Skeletal muscle cell (primary cell): ENCODE results near the gene LRRC56.

Experiments
- DNase-seq: peaks from one replicate; pipeline ENCODE4 v3.0.0-alpha.2; 2010; ENCODE audit warnings: low read depth
- H3K4me3 ChIP-seq: 2 replicates; pipeline ENCODE4 v1.5.1; 2011; ENCODE audit warnings: low read depth, mild to moderate bottlenecking, control low read depth, low read length, moderate library complexity

Gene LRRC56

DNA sequence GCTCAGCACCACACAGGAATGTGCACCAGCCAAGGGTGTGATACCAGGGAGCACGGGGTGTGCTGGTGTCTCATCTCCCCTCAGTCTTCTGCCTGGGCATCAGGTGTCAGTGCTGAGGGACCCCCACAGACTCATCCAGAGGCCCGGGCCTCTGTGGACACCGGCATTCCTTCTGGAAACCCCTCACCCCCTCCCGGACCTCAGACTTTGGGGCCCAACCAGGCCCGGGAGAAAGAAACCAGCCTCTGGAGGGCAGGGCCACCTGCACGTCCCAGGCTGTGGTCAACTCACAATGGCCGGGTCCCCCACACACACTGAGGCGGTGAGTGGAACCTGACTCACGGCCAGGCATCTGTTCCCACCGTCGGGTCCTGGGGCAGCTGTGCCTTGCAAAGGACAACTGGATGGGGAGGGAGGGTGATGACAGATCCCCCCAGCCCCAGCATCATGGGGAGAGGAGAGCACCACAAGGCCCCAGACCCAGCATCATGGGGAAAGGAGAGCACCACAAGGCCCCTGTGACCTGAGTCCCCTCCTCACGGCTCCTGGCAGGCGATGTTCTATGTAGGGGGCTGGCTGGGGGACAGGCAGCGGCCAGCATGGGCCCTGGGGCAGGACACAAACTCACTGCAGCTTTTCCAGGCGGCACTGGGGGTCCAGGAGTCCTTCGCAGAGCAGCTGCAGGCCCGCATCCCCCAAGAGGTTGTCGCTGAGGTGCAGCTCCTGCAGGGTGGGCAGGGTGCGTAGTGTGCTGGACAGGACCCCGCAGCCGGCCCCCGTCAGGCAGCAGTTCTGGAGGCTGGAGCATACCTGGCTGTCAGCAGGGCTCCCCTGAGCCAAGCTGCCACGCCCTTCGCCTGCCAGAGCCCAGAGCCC lies 37.9 kb upstream of the LRRC56 start:
- no peak for DNase-seq
- no peak overlapping the region for H3K4me3 ChIP-seq

GRCh38 chr11:501001-501682 lies 36.2 kb upstream of the LRRC56 start:
- H3K4me3 ChIP-seq, result no peak overlapping the region
- no peak for DNase-seq

DNA sequence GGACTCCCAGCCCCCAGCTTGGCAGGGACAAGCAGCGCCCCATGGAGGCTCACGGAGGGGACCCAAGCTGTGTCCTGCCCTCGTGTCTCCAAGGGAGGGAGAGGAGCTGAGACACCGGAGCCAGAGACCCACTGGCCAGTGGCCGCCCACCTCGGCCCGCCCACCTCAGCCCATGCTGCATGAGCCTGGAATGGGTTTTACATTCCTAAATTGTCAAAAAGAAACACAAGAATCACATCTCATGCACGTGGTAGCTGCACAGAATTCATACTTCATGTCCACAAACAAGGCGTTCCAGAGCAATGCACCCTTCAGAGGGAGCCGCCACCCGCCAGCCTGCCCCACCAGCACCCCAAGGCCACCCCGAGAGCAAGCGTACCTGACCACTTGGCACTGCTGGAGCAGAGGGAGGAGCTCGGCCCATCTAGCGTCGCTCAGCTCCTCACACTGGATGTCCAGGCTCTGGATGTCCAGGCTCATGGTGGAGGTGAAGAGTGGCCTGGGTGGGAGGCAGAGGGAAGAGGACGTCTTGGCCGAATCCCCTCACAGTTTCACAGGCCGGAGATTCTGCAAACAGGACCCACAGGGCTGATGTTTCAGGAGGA lies 35.5 kb upstream of the LRRC56 start:
- no peak for DNase-seq
- H3K4me3 ChIP-seq, result no peak overlapping the region

- DNase-seq, result no peak
- no peak overlapping the region for H3K4me3 ChIP-seq
Measured at GRCh38 chr11:502288-503178, 34.8 kb upstream of the LRRC56 start.

DNA sequence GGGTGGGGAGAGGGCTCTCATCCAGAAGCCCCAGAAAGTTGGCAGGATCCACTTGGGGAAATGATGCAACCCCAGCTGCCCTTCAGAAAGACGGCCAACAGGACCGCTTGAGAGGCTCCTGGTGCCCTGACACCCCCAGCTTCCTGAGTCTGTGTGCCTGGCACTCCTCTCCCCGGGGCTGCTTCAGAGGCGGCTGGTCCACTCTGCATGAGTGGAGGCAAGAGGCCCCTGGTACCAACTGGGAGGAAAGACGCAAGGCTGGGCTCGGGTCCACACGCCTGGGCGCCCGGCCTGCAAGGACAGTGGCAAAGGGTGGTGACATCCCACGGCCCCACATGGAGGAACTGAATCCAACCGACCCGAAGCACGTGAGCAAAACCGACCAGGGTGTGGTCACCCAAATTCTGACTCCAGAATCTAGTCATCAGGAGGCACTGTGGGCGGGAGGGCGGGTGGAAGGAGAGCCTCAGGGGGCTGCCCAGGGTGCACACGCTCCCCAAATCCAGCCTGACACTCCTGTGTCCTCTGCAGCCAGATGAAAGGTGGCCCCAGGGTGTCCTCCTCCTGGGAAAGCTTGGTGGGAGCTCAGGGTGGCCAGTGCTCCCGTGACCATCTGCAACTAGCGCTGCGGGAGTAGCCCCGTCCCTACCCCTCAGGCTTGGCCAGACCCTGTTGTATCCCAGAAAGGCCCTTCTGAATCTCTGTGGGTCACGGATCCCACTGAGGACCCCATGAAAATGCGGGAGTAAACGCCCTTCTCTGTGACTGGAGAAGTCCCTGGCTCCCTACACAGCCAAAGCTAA lies 33.9 kb upstream of the LRRC56 start:
- H3K4me3 ChIP-seq, result peak overlapping the region; percentile 58
- no peak for DNase-seq

DNA sequence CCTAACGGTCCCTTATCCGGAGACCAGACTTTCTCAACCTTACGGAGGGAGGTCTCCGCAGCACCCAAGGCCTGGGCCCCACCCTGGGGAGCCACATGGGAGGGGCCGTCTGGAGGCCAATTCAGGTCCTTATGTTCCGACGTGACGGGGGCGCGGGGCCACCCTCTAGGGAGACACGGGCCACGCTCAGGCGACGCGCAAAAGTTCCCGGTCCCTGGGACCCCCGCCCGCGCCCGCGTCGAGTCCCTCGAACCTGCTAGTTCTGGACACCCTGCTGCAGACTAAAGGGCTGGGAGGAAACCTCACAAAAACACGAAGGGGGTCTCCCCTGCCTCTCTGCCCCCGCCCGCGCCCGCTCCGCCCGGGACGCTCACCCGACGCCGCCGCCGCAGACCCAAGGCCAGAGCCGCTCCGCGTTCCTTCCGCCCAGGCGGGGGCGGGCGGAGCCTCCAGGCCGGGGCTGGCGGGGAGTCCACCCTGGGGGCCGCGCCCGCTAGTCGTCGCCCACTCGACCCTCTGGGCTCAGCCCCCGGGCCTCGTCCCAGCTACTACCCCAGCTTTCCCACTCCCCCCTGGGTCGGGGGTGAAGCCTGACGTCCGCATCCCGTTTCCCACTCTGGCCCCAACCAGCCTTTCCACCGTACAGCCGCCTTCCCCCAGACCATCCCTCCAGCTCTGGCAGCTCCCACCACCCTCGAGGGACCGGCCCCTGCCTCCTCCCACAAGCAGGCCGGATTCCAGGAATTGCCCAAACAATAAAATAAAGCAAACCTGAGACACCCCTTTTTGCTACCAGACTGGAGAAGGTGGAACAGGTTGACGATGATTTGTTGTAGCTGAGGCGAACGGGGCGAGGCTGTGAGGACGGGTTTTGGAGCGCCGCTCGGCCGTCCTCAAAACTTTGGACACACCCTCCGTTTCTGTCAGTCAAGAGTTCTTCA lies 33.0 kb upstream of the LRRC56 start:
- DNase-seq, result no peak
- peak overlapping the region; percentile 58 for H3K4me3 ChIP-seq

DNA sequence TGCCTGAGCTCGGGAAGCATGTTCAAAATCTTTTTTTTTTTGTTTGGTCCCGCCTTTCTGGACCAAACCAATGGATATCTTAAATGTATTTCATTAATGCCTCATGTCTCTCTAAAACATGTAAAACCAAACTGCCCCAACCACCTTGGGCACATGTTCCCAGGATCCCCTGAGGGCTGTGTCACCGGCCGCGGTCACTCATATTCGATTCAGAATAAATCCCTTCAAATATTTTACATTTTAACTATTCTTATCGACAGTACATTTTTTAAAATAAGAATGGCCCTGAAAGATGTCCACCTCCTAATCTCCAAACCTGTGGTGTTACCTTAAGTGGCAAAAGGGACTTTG lies 32.4 kb upstream of the LRRC56 start:
- no peak for DNase-seq
- H3K4me3 ChIP-seq, result peak overlapping the region; percentile 79

GRCh38 chr11:506238-506994 lies 30.9 kb upstream of the LRRC56 start:
- H3K4me3 ChIP-seq, result peak overlapping the region; percentile 79
- peak; percentile 93 for DNase-seq

DNA sequence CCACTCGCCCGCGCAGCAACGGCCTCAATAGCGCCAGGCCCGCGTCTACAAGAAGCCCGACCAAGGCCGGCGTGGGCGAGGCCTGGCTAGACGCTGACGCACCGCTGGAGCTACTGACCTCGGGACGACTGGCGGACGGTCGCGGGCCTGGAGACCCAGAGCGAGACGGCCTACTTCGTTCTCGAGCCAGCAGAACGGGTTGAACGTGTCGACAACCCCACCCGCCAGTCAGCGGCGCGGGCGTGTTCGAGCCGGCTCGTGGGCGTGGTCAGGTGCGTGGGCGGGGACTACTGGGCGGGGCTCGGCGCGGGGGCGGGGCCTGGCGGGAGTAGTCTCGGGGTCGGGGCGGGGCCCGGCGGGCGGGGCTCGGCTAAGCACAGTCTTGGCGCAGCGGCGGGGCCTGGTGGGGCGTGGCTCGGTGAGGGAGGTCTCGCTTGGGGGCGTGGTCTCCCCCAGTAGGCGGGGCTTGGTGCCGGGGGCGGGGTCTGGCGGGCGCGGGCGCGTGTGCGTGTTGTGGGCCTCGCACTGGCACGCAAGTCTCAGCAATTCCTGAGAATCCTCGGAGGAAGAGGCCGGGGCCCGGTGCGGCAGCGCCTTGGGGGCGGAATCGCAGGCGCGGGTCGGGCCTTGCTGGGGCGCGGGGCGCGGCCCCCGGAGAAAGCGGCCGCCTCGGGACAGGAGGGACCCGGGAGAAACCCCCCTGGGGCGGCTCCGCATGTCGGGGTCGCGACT lies 30.2 kb upstream of the LRRC56 start, which contains the start of gene RNH1:
Gene RNH1 (minus strand): TSS at position 248 of the 732 bp plus-strand sequence. CDS start 5,080 bp downstream, outside the sequence.
- H3K4me3 ChIP-seq, result peak within 1 kb of the TSS; percentile 79
- DNase-seq, result peak; percentile 80

DNA sequence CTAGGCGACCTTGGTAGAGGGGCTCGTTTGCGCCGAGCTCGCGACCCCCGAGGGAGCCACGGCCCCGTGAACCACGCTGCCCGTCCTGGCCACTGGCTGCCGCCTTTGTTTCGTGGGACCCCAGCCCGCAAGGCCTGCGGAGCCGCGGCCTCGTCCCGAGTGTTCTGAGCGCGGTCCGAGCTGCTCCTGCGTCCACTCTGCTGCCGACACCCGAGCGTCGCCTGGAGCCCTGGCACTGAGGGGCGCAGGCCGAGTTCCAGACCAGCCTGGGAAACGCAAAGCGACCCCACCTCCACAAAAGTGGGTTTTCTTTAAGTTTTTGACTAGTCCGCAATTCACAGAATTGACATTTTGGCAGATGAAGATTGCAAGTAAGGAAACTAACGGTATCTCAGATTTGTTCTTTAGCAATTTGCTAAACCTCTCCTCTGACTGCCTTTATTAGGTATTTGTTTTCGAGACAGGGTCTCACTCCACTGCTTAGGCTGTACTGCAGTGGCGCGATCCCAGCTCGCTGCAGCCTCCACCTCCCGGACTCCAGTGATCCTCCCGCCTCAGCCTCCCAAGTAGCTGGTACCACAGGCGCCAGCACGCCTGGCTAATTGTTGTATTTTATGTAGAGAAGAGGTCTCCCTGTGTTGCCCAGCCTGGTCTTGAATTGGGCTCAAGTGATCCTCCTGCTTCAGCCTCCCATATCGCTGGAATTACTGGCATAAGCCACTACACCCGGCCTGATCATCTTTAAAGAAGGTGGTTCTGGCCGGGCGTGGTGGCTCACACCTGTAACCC lies 29.4 kb upstream of the LRRC56 start:
- H3K4me3 ChIP-seq, result peak overlapping the region; percentile 79
- no peak for DNase-seq

DNA sequence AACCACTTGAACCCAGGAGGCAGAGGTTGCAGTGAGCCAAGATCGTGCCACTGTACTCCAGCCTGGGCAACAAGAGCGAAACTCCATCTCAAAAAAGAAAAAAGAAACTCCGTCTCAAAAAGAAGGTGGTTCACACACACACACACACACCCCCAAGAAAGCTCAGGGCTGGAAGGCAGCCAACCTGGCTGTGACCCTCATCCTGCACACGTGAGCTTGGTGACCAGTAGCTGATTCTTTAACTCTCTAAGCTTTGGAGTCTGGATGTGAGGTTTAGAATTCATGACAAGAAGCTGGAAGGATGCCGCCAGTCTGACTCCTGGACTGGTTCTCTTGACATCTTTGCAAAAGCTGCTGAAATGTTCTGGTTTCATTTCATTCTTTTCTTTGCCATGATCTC lies 28.4 kb upstream of the LRRC56 start:
- no peak overlapping the region for H3K4me3 ChIP-seq
- no peak for DNase-seq

DNA sequence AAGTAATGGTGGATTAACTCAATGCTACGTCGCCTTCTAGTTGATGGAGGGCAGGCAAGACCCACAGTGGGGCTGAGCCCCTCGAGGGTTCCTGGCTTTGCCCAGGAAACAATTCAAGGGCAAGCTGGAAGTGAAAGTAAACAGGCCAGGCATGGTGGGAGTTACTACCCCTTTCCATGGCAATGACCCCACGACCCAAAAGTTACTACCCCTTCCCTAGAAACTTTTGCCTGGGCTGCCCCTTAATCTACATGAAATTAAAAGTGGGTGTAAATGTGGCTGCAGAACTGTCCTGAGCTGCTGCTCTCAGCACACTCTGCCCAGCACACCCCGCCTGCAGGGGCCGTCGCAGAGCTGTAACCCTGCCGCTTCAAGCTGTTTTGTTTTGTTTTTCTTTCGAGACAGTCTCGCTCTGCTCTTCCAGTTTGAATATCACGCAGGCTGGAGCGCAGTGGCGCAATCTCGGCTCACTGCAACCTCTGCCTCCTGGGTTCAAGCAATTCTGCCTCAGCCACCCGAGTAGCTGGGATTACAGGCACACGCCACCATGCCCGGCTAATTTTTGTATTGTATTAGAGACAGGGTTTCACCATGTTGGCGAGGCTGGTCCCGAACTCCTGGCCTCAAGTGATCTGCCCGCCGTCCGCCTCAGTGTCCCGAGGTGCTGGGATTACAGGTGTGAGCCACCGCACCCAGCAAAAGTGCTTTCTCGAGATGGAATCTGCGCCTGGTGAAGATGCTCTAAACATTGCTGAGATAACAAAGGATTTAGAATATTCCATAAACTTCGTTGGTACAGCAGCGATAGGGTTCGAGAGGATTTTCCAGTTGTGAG lies 24.3 kb upstream of the LRRC56 start:
- DNase-seq, result no peak
- no peak overlapping the region for H3K4me3 ChIP-seq

DNA sequence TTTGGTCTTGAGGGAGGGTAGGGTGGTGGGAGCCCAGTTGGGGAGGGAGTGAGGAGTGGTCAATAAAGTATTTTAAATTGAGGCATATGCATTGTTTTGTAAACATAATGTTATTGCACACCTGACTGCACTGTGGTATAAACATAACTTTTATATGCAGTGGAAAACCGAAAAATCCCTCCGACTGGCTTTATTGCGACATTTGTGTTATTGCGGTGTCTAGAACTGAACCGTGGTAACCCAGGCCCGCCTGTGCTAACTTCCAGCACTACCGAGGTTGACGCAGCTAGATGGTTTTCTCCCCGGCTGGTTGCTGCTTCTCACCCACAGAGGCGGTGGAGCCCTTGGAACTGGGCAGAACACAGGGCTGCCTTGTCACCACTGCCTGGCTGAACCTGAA lies 22.7 kb upstream of the LRRC56 start:
- no peak for DNase-seq
- H3K4me3 ChIP-seq, result no peak overlapping the region

DNA sequence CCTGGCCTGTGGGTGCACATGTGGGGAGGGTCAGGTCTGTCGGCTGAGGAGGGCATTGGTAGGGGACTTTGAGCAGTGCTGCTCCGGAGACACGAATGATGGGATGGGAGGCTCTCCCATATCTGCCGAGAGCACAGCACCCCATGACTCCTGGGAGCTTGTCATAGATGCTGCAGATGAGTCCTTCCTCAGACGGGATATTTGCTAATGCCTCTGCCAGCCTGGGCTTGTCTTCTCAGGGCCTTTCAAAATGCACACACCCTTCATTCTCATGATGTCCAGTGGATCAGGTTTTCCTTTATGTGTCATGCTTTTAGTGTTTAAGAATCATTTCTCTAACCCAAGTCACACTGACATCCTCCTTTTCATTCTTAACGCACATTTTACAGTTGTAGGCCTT lies 22.2 kb upstream of the LRRC56 start:
- H3K4me3 ChIP-seq, result no peak overlapping the region

GRCh38 chr11:516400-516799 lies 20.9 kb upstream of the LRRC56 start:
- H3K4me3 ChIP-seq, result no peak overlapping the region
- DNase-seq, result no peak

More for the DNA sequence above, 22.2 kb upstream of the LRRC56 start:
- no peak for DNase-seq
